T-helper 1 cell treated with Interleukin-12 subunit alpha and Interleukin-12 subunit beta and Interleukin-4 antibody, amounts not matched to agents 30 μg/mL and 1 μg/mL, for 36 hours (primary cell): Measurements from ENCODE around the gene UPK2.
A peak's percentile ranks its signal among the peaks of the same experiment; 100 is the strongest.

Source experiments
- H3K27ac Mint-ChIP-seq: one replicate; pipeline ENCODE4 v1.8.0; 2021; ENCODE audit warnings: mild to moderate bottlenecking, mixed read lengths
- H3K27me3 Mint-ChIP-seq: one replicate; pipeline ENCODE4 v1.8.0; 2021; ENCODE audit warnings: low read depth, mixed read lengths
- H3K36me3 Mint-ChIP-seq: one replicate; pipeline ENCODE4 v1.8.0; 2021; ENCODE audit warnings: low read depth, mixed read lengths
- H3K4me1 Mint-ChIP-seq: one replicate; pipeline ENCODE4 v1.8.0; 2021; ENCODE audit warnings: low read depth, mixed read lengths
- H3K4me3 Mint-ChIP-seq: one replicate; pipeline ENCODE4 v1.8.0; 2021; ENCODE audit warnings: mild to moderate bottlenecking, moderate library complexity, mixed read lengths
- H3K9me3 Mint-ChIP-seq: one replicate; pipeline ENCODE4 v1.8.0; 2021; ENCODE audit warnings: mixed read lengths

The UPK2 gene

DNA sequence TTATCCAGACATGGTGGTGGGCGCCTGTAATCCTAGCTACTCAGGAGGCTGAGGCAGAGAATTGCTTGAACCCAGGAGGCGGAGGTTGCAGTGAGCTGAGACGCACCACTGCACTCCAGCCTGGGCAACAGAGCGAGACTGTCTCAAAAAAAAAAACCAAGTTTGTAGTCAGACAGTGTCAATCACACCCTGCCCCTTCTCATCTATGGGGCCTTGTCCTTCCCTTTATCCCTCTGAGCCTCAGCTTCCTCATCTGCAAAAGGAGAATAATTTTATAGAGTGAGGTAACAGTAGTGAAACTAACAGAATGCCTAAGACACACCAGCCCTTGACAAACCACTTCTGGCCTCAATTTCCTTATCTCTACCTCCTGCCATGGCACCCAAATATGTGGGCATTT, 41.1 kb upstream of the UPK2 start:
- Mint-ChIP-seq H3K9me3 (no peaks in the 10 kb centered on the region), H3K36me3 (peaks cover 19% of the 10 kb centered on the region), H3K27ac (peak overlapping the region; percentile 97), H3K27me3 (no peaks in the 10 kb centered on the region), H3K4me1 (peaks cover 70% of the 10 kb centered on the region), H3K4me3 (peak overlapping the region; percentile 81)

DNA sequence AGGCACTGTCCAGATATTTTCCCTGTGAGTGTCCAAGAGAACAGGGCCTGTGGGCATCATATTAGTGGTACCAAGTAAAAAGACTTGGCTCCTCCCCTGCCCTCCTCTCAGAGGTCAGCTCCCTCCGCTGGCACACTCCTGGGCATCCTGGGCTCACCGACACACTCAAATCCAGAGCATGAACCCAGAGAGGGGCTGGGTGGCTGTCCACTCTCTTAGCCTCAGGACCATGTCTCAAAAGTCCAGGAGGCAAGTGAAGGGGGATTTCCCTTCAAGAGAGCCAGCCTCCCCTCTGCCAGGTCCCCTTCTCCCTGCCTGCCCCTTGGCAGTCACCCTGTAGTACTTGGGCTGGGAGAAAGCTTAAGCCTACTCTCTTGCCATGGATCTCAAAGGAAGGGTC, 40.7 kb upstream of the UPK2 start:
- H3K4me3 Mint-ChIP-seq, result peak overlapping the region; percentile 81

DNA sequence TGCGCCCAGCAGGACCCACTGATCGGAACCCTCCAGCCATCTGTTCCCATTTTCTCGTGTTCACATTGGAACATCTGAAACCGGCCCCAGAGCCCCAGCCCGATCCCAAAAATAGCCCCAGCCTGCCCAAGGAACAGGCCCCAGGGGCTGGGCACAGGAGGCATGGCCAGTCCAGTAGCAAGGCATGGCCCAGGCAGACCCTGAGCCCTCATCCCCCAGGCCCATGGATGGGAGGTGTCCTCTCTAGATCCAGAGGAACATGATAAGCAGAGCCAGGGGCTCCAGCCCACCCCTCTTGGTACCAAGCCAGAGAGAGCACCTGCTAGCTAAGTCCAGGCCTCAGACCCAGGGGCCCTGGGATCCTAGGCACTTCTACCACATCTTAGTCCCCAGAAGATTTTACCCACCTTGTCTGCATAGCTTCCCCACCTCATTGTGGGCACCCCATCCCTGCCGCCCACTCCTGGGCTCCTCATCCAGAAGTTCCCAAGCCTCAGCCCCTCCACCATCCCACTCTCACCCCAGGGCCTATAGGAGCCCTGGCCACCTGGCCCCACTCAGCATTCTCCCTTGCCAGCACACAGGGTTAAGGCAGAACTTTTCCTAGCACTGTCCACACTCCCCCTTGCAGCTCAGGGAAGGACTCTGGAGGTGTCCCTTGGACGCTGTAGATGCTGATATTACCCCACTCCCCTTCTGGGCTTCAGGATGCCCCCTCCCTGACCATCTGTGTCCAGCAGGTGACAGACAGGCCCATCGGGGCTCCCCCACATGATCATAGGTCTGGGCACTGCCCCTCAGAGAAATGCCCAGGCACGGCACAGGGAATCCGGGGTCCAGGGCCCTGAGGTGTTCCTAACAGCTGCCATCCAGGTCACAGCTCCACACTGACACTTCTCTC, 39.9 kb upstream of the UPK2 start:
- no peaks in the 10 kb centered on the region for H3K27me3 Mint-ChIP-seq
- peak overlapping the region; percentile 97 for H3K27ac Mint-ChIP-seq
- peaks cover 26% of the 10 kb centered on the region for H3K36me3 Mint-ChIP-seq
- peak overlapping the region; percentile 17 for H3K4me3 Mint-ChIP-seq
- H3K4me1 Mint-ChIP-seq, result peaks cover 77% of the 10 kb centered on the region
- no peaks in the 10 kb centered on the region for H3K9me3 Mint-ChIP-seq

More for the DNA sequence above, 40.7 kb upstream of the UPK2 start:
- Mint-ChIP-seq H3K36me3 (peaks cover 21% of the 10 kb centered on the region), H3K27me3 (no peaks in the 10 kb centered on the region), H3K4me1 (peaks cover 74% of the 10 kb centered on the region), H3K27ac (peak overlapping the region; percentile 97), H3K9me3 (no peaks in the 10 kb centered on the region)

DNA sequence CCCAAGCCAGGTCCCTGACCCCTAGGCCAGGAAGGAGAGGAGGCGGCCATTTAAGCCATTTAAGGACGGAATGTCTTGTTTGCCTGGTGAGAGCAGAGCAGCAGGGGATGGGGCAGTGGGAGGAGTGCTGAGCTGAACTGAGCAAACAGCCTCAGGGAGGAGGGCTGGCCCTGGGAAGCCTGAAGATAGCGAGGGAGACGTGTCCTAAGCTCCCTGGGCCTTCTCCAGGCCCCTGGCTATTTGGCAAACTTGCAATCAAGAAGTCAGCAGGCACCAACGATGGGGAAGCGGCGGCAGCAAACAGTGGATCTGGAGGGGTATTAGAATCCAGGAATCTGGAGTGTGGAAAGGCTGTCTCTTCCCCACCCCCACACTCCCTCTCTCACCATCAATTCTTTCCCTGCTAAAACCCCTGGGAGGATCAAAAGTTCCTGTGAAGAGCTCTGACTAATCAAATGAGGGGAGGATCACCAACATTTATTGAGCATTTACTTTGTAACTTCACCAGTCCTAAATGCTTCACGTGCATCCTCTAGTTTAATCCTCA, 39.2 kb upstream of the UPK2 start:
- Mint-ChIP-seq H3K27me3 (no peaks in the 10 kb centered on the region), H3K27ac (peak overlapping the region; percentile 97), H3K4me1 (peaks cover 72% of the 10 kb centered on the region), H3K4me3 (peak overlapping the region; percentile 17), H3K9me3 (no peaks in the 10 kb centered on the region), H3K36me3 (peaks cover 27% of the 10 kb centered on the region)

DNA sequence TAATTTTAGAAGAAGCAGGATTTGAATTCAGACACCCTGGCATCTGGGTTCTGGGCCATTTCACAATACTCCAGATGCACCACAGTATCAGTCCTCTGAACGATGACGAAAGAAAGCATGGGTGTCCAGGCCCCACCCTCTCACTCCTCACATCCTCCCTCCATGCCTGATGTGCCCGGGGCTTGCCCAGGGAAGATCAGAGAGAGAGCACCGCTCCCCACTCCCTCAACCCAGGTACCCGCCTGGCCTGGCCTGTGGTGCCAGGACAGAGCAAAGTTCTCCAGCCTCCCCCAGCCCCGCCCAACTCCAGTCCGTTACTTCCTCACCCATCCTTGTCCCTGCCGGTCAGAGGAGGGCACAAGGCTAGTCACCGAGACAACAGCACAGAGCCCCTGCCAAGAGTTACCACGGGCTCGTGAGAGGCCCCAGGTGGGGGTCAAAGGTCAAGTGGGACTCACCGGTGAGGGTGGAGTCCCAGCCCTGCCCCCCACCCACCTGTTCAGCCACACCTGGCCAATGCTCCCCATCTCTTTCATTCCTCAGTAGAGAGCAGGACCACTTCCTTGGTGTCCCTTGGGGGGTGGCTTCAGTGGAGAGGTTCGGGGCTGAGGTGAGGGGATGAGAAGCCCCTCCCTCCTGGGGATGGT, 38.5 kb upstream of the UPK2 start:
- Mint-ChIP-seq H3K36me3 (peaks cover 27% of the 10 kb centered on the region), H3K27me3 (no peaks in the 10 kb centered on the region), H3K9me3 (no peaks in the 10 kb centered on the region), H3K4me3 (peak overlapping the region; percentile 79), H3K27ac (peak overlapping the region; percentile 97), H3K4me1 (peaks cover 67% of the 10 kb centered on the region)

DNA sequence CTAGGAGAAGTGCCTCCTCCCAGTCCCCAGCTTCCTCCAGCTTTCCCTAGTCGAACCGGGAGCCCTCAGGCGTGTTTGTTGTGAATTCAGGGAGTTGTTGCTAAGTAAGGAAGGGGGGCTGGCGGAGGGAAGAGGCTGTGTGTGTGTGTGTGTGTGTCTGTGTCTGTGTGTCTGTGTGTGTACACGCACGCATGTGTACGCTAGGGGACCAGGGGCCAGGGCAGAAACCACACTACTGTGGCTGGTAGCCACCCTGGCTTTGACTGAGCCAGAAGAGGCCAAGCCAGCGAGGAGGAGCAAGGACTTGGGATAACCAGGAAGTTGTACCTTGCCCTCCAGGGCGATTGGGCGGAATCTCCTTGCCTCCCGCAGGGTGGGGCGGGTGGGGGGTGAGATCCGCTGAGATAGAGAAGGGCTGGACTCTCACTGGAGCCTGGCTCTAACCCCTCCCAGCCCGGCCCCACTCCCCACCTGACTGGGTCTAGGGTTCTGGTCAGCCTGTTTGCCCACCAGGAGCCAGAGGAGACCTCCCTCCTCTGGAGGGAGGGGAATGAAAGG, 37.9 kb upstream of the UPK2 start:
- no peaks in the 10 kb centered on the region for H3K9me3 Mint-ChIP-seq
- peak overlapping the region; percentile 97 for H3K27ac Mint-ChIP-seq
- H3K4me1 Mint-ChIP-seq, result peaks cover 64% of the 10 kb centered on the region
- H3K27me3 Mint-ChIP-seq, result no peaks in the 10 kb centered on the region
- H3K4me3 Mint-ChIP-seq, result peak overlapping the region; percentile 74
- peaks cover 27% of the 10 kb centered on the region for H3K36me3 Mint-ChIP-seq

DNA sequence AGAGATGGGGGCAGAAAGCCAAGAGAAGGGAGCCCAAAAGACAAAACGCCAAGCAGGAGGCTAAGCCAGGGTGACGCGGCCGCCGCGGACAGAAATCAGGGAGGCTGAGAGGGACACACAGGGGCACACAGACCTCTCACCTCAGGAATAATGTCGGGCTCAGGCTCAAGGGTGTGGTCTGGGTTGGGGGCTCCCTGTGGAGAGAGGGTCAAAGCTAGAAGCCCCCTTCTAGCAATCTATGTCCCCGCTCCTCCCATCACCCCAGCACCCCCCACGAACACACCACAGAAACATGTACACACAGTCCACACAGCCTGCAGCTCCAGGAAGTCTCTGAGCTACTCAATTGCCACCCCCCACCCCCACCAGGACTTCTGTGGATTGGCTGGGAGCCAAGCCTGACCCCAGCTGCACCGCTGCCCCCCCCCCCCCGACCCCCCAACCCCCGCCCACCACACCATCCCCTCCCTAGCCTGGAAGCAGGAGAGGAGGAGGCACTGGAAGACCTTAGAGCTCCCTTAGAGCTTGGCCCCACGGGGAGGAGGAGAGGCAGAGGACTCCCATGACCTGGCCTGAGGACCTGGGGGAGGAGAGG, 37.3 kb upstream of the UPK2 start:
- peak overlapping the region; percentile 85 for H3K27ac Mint-ChIP-seq
- H3K9me3 Mint-ChIP-seq, result no peaks in the 10 kb centered on the region
- H3K27me3 Mint-ChIP-seq, result no peaks in the 10 kb centered on the region
- H3K4me1 Mint-ChIP-seq, result peaks cover 66% of the 10 kb centered on the region
- H3K4me3 Mint-ChIP-seq, result peak overlapping the region; percentile 76
- H3K36me3 Mint-ChIP-seq, result peaks cover 27% of the 10 kb centered on the region

DNA sequence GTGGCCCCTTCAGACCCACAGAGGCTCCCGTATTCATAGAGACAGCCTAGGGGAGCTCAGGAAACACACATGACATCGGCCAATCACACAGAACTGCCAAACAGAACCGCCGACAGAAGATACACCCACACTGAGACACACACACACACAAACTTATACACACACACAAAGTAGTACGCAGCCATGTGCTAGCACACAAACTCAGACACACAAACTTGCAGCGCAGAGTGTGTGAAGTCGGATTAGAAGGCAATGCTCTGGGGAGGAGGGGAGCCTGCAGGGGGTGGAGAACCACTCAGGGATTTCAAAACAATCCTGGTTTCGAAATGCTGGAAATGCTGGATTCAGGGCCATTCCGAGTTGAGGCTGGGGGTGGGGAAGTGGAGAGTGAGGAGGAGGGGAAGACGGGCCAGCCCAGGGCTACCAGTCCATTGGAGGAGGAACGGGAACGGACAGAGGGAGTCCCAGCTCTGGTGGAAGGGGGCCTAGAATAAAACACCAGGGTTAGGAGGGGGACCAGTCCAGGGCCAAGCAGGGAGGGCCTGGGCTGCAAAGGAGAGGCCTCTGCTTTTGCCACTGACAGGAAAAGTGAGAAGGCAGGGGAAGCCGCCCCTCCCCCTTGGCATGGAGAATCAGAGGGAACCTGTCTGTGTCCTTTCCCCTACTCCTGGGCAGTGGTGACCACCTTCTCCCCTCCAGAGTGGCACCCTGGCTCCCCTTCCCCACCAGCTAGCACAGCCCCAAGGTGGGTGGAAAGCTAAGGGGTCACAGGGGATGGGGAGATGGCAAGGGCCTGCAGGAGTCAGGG, 34.8 kb upstream of the UPK2 start:
- Mint-ChIP-seq H3K27ac (peak overlapping the region; percentile 71), H3K4me1 (peaks cover 55% of the 10 kb centered on the region), H3K9me3 (no peaks in the 10 kb centered on the region), H3K27me3 (no peaks in the 10 kb centered on the region), H3K36me3 (peaks cover 24% of the 10 kb centered on the region), H3K4me3 (peak overlapping the region; percentile 81)

DNA sequence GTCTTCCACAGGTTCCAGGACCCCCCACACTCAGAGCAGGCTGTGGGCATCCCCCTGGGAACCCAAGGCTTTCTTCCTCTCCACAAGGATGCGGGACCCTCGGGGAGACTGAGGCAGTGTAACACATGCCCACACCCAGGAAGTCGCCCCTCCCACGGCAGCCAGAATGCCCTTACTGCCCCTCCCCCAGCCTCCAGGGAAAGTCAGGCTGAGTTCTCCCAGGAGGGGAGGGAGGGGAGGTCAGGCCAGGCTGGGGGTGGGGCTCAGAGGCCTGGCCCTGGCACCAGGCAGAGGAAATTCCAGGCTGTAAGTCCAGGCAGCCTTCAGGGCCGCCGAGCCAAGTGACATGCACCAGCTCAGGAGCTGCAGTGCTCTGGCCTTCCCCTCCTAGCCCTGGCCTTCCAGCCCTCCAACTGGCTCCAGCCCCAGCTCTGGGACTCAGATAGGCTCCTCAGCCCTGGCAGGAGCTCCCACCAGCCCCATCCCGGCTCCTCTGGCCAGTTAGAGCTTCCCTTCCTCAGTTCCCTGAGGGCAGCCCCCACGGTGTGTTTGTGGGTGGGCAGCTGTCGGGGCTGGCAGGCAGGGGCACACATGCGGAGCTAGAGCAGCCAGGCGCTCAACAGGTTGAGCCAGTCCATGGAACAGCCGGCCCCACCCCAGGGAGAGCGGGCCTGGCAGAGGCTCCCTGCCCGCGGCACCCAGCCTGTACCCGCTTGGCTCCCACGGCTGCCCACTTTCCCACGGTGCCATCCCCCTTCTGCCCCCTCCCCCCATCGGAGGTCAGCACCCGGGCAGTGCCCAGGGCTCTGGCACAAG, 34.0 kb upstream of the UPK2 start:
- no peak overlapping the region for H3K27ac Mint-ChIP-seq
- peaks cover 22% of the 10 kb centered on the region for H3K36me3 Mint-ChIP-seq
- H3K27me3 Mint-ChIP-seq, result no peaks in the 10 kb centered on the region
- H3K4me1 Mint-ChIP-seq, result peaks cover 58% of the 10 kb centered on the region
- H3K4me3 Mint-ChIP-seq, result peak overlapping the region; percentile 95
- H3K9me3 Mint-ChIP-seq, result no peaks in the 10 kb centered on the region

DNA sequence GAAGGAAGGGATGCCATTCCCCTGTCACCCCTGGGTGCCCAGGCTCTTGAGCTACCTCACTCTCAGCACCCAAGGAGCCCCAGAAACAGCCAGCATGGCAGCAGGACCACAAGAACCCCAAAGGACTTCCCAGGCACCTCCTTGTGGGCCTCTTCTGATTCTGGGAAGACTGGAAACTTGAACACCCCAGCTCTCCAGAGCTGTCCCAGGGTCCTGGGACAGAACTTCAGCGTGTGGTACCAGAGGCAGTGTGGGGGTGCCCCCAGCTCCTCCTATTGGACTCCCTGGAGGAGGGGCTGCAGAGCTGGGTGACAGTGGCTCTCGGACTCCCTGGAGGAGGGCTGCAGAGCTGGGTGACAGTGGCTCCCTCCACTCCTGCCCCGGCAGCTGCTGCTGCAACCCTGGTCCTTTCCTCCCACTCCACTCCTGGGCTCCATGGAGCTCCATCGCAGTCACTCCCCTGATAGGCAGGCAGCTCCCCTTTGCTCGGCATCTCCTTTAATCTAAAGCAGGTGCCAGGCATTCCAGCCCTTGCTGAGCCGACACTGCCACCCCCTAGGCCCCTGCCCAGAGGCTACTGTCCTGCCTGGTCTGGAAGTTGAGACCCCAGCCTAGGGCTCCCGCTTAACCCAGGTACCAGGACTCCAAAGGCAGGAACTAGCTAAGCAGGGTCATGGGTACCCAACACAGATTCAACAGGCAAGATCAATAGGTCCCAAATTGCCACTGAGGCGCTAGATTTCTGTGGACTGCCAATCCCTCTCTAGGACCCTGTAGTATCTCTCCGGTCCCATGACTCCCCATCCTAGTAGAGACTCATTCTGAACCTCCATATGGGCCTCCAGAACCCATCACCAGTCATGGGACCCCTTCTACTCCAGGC, 33.1 kb upstream of the UPK2 start:
- peak overlapping the region; percentile 84 for H3K27ac Mint-ChIP-seq
- H3K27me3 Mint-ChIP-seq, result no peaks in the 10 kb centered on the region
- peak overlapping the region; percentile 95 for H3K4me3 Mint-ChIP-seq
- H3K9me3 Mint-ChIP-seq, result no peaks in the 10 kb centered on the region
- H3K4me1 Mint-ChIP-seq, result peaks cover 58% of the 10 kb centered on the region
- peaks cover 17% of the 10 kb centered on the region for H3K36me3 Mint-ChIP-seq

DNA sequence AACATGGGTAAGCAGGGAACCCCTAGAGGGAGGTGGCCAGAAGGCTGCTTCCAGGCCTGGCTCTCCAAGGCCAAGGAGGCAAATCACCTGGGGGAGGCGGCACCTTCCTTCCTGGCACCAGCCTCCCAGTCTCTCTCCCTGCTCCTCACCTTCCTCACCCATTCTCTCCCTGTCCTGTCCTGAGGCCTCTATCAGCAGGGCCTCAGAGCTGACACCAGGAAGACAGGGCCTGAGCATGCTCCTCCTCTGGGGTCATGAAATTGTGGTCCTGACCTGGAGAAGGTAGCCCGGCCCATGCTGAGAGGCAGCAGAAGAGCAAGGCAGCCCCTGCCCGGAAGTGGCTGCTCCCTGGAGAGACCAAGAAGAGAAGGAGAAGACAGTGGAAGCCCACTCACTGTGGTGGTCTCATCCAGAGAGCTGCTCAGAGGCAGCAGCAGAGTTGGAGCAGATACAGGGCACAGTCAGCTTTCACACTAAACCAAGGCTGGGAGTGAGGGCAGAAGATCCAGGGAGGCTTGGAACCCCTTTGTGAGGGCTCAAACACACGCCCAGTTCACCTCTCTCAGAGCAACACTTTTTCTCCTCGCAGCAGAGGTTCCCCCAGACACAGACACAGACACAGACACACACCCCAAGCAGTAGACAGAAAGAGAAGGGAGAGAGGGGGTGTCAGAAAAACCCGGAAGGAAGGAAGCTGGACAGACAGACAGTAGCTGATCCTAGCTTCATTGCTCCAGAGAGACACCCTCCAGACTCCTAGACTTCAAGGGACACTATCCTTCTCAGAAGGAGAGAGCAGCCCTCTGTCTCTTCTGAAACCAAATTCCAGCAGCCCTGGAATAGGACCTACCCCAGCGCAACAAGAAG, 32.1 kb upstream of the UPK2 start:
- Mint-ChIP-seq H3K36me3 (peaks cover 17% of the 10 kb centered on the region), H3K4me1 (peaks cover 56% of the 10 kb centered on the region), H3K9me3 (no peaks in the 10 kb centered on the region), H3K27ac (peak overlapping the region; percentile 84), H3K27me3 (no peaks in the 10 kb centered on the region), H3K4me3 (peak overlapping the region; percentile 95)
